Activated naive CD8-positive, alpha-beta T cell treated with anti-CD3 and anti-CD28 coated beads, Interleukin-2, amount 10 ng/mL, durations not matched to agents 7 days and 5 days (primary cell): ENCODE results near the gene SORCS2. TPM values are rescaled to one million over a fixed set of nuclear protein-coding genes. Genes with fewer than 3 reads are reported as not detected.

ENCODE experiments used
- ATAC-seq: fragments of 150-1000 bp; cut with Tn5 transposase; one replicate; pipeline ENCODE4 v1.10.0; 2021; ENCODE audit warnings: low read depth, moderate library complexity
- POLR2A ChIA-PET: fragments of 350-600 bp; sonication (Branson Sonifier 250); formaldehyde crosslinking; loops from one replicate; lab custom pipeline; 2021; ENCODE audit warnings: antibody characterized with exemption; lab: Charles Lee
- DNase-seq: peaks from one replicate; pipeline ENCODE4 v3.0.0; 2021
- H3K27ac Mint-ChIP-seq: one replicate; pipeline ENCODE4 v1.8.0; 2022; ENCODE audit warnings: mild to moderate bottlenecking, mixed read lengths
- H3K27me3 Mint-ChIP-seq: one replicate; pipeline ENCODE4 v1.8.0; 2022; ENCODE audit warnings: mild to moderate bottlenecking, moderate library complexity, mixed read lengths
- H3K36me3 Mint-ChIP-seq: one replicate; pipeline ENCODE4 v1.8.0; 2021; ENCODE audit warnings: mild to moderate bottlenecking, mixed read lengths
- H3K4me1 Mint-ChIP-seq: one replicate; pipeline ENCODE4 v1.8.0; 2021; ENCODE audit warnings: mixed read lengths
- H3K4me3 Mint-ChIP-seq: one replicate; pipeline ENCODE4 v1.8.0; 2022; ENCODE audit warnings: mild to moderate bottlenecking, moderate library complexity, mixed read lengths
- H3K9me3 Mint-ChIP-seq: one replicate; pipeline ENCODE4 v1.8.0; 2021; ENCODE audit warnings: mixed read lengths
- total RNA-seq, 2 experiments: library from RNA; stranded (reverse); gene quantifications; one replicate each; pipeline ENCODE4 v1.2.3, GENCODE V29; 2021

SORCS2 gene
- total RNA-seq, 2 experiments from 2014 or later, result not detected

DNA sequence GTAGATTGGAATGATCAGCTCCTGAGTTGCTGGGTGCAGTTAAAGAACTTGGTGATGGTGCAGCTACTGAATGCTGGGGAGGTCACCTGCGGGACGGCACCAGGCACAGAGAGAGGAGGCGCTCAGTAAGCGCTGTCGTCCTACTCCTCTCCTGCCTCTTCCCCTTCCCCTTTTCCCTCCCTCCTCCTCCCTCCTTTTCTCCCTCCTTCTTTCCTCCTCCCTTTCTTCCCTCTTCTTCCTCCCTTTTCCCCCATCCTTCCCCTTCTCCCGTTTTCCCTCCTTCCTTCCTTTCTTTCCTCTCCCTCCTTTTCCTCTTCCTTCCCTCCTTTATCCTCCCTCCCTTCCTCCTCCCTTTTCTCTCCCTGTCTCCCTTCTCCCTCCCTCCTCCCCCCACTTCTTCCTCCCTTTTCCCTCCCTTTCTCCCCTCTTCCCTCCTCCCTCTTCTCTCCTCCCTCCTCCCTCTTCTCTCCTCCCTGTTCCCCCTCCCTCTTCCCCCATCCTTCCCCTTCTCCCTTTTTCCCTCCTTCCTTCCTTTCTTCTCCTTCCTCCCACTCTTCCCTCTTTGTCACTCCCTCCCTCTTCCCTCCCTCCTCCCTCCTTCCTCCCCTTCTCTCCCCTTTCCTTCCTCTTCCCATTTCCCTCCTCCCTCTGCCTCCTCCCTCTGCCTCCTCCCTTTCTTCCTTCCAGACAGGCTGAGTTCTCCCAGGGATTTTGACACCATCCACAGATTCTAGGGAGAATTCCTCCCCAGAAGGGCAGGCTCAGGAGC, 330.3 kb downstream of the SORCS2 start:
- H3K27ac Mint-ChIP-seq, result no peak overlapping the region
- no peaks in the 10 kb centered on the region for H3K36me3 Mint-ChIP-seq

DNA sequence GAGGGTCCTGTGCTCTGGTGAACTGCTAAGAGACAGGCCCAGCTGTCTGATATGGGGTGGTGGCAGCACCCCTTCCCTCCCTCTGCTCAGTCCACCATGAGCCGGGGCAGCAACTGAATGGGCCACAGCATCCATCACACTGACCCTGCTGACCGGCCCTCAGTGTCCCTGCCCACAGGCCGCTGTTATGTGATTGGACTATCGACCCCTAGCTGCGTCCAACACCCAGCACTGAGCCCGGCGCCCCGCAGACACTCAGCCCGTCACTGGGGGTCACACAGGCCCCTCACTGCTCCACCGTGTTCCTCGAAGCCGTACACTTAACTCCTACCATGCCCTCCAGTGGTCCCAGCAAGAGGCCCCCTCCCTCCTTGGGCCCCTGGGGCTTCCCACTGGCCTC, 331.2 kb downstream of the SORCS2 start:
- Mint-ChIP-seq H3K4me3 (no peak overlapping the region), H3K4me1 (peaks cover 8% of the 10 kb centered on the region), H3K27ac (no peak overlapping the region), H3K36me3 (no peaks in the 10 kb centered on the region), H3K27me3 (peaks cover 30% of the 10 kb centered on the region), H3K9me3 (no peaks in the 10 kb centered on the region)
- ATAC-seq, result no peak
- no peak for DNase-seq
- POLR2A ChIA-PET, result no interaction called here

More for the DNA sequence above, 330.3 kb downstream of the SORCS2 start:
- no peaks in the 10 kb centered on the region for H3K9me3 Mint-ChIP-seq
- POLR2A ChIA-PET, result no interaction called here
- peaks cover 30% of the 10 kb centered on the region for H3K27me3 Mint-ChIP-seq
- ATAC-seq (no peak), DNase-seq (no peak)
- H3K4me1 Mint-ChIP-seq, result peaks cover 8% of the 10 kb centered on the region
- H3K4me3 Mint-ChIP-seq, result no peak overlapping the region

DNA sequence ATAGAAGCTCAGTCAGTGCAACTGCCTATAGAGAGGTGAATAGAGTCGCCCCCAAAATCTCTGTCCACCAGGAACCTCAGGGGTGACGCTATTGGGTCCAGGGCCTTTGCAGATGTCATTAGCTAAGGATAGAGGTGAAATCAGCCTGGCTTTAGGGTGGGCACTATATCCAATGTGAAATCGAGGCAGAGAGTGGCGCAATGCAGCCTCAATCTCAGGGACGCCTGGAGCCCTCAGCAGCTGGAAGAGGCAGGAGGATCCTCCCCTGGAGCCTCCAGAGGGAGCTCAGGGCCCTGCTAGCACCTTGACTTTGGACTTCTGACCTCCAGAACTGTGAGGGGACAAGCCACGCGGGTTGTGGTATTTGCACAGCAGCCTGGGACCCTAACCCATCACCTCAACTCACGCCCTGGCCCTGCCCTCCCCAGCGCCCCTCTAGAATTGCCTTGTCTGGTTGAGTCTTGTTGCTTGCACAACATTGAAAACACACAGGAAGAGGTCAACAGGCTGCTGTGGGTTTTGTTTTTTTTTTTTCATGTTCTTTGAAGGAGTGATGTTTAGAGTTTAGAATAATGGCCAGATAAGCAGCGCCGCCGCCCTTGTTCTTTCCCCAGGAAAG, 331.8 kb downstream of the SORCS2 start:
- no peaks in the 10 kb centered on the region for H3K9me3 Mint-ChIP-seq
- DNase-seq (no peak), ATAC-seq (peak; percentile 46)
- H3K4me3 Mint-ChIP-seq, result peak overlapping the region; percentile 20
- peaks cover 8% of the 10 kb centered on the region for H3K4me1 Mint-ChIP-seq
- peaks cover 30% of the 10 kb centered on the region for H3K27me3 Mint-ChIP-seq
- peak overlapping the region; percentile 42 for H3K27ac Mint-ChIP-seq
- POLR2A ChIA-PET, result no interaction called here
- no peaks in the 10 kb centered on the region for H3K36me3 Mint-ChIP-seq

DNA sequence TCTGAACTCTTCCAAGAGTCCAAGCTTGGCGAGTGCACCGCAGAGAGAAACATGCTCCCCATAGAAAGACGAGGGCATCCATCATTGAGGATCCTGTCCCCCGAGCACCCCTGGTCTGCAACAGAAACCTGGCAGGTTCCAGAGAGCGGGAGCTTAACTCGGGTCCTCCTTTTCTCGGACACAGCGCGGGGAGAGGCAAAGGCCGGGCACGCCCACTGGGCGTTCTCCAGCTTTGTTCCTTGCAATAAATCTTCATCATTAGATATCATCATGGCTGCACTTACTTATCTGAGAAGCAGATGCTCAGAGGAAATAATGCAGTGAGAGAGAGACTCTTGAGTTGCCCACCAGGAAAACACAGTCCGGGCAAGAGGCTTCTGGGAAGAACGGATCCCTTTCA, 332.5 kb downstream of the SORCS2 start:
- POLR2A ChIA-PET, result no interaction called here
- Mint-ChIP-seq H3K36me3 (no peaks in the 10 kb centered on the region), H3K27me3 (peaks cover 30% of the 10 kb centered on the region), H3K4me3 (peak overlapping the region; percentile 20), H3K4me1 (peaks cover 8% of the 10 kb centered on the region), H3K27ac (no peak overlapping the region), H3K9me3 (no peaks in the 10 kb centered on the region)
- no peak for ATAC-seq
- no peak for DNase-seq

DNA sequence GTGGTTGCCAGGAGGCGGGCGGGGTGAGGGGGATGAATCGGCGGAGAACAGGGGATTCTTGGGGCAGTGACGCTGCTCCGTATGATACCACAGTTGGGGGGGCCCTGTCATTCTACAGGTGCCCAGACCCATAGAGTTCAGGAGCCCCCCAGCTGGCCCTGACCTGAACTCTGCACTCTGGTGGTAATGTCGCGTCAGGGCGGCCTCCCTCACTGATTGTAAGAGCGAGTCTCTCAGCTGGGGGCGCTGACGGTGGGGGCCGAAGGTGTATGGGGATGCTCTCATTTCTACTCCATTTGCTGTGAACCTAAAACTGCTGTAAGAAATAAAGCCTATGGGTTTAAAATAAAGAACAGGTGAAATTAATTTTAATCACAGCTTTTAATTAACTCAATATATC, 334.2 kb downstream of the SORCS2 start:
- Mint-ChIP-seq H3K27ac (no peak overlapping the region), H3K4me3 (no peak overlapping the region), H3K9me3 (no peaks in the 10 kb centered on the region), H3K4me1 (peaks cover 8% of the 10 kb centered on the region), H3K36me3 (no peaks in the 10 kb centered on the region), H3K27me3 (peaks cover 27% of the 10 kb centered on the region)
- POLR2A ChIA-PET, result interaction anchor here (0.5 kb wide), 1 partner anchor 207 kb away, joined by 5 read pairs; no protein-coding TSS in a partner anchor
- ATAC-seq (no peak), DNase-seq (no peak)

DNA sequence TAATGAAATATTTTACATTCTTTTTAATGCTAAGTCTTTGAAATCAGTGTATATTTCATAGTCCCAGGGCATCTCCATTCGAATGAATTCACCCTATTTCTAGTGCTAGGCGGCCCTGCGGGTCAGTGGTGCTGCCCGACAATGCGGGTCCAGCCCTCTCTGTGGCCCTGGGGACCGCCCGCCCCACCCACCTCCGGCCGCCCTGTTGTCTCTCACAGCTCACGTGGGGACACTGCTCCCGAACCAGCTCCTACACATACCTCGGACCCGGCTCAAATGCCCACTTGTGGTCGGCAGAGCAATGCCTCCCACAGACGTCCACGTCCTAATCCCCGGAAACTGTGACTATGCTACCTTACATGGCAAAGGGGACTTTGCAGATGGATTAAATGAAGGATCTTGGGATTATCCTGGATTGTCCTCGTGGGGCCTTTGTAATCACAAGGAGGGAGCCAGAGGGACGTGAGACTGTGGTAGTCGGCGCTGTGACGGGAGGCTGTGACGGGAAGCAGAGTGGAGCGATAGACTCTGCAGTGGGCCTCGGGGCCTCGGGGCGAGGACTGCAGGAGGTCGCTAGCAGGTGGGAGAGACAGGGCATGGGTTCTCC, 334.7 kb downstream of the SORCS2 start:
- Mint-ChIP-seq H3K9me3 (no peaks in the 10 kb centered on the region), H3K27me3 (peaks cover 27% of the 10 kb centered on the region), H3K36me3 (no peaks in the 10 kb centered on the region), H3K4me3 (no peak overlapping the region), H3K27ac (no peak overlapping the region), H3K4me1 (peaks cover 8% of the 10 kb centered on the region)
- ATAC-seq (no peak), DNase-seq (no peak)
- POLR2A ChIA-PET, result no interaction called here

DNA sequence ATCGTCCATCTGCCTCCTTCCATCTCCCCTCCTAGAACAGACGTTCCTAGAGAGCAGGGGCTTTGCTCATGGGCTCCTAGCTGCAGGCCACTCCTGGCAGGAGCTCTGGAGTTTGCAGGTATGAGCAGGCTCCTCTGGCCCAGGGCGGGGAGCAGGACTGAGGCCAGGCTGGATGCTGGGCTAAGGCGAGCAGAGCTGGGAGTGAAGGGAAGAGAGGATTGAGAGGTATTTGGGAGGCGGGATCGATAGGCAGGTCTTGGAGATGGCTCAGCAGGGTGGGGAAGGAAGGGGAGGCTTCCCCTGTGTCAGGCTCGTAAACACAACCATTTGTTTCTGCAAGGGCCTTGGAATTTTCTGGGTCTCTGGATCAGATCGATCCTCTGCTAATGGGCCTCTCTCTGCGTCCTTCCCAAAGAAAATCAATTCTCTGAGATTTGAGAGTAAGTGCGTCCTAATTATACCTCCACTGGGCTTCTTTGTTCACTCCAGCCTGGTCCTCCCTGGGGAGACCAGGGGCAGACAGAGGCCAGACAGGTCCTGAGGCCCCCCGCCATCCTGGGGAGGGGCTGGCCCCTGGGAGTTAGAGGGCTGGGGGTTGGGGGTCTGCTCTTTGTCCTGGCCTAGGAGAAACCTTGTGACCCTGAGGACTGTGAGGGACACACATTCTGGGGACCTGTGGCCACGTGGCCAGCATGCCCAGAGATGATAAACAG, 337.2 kb downstream of the SORCS2 start:
- no peaks in the 10 kb centered on the region for H3K9me3 Mint-ChIP-seq
- H3K4me3 Mint-ChIP-seq, result no peak overlapping the region
- no peak overlapping the region for H3K27ac Mint-ChIP-seq
- ATAC-seq, result no peak
- peaks cover 5% of the 10 kb centered on the region for H3K4me1 Mint-ChIP-seq
- POLR2A ChIA-PET, result no interaction called here
- H3K27me3 Mint-ChIP-seq, result peaks cover 10% of the 10 kb centered on the region
- H3K36me3 Mint-ChIP-seq, result no peaks in the 10 kb centered on the region
- no peak for DNase-seq

DNA sequence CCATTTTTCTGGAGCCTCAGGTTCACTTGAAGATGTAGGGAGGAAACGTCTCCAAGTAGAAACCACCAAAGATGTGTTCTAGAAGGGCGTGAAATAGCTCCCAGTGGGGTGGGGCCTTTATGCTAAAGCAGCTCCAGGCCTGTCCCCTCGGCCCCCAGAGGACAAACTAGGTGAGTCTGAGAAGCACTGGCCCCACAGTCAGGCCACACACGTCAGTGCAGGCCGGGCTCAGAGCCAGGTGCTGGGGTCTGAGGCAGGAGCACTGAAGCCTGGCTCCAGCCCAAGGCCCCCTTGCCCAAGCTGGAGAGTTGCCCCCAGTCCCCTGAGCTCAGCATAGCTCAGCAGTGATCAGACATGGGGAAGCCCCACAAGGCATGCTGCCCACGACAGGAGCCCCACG, 337.7 kb downstream of the SORCS2 start:
- H3K27me3 Mint-ChIP-seq, result peaks cover 8% of the 10 kb centered on the region
- H3K4me1 Mint-ChIP-seq, result no peaks in the 10 kb centered on the region
- DNase-seq (no peak), ATAC-seq (no peak)
- H3K4me3 Mint-ChIP-seq, result no peak overlapping the region
- POLR2A ChIA-PET, result interaction anchor here (0.6 kb wide), 1 partner anchor 53 kb away, joined by 3 read pairs; no protein-coding TSS in a partner anchor
- no peak overlapping the region for H3K27ac Mint-ChIP-seq
- no peaks in the 10 kb centered on the region for H3K9me3 Mint-ChIP-seq
- no peaks in the 10 kb centered on the region for H3K36me3 Mint-ChIP-seq

DNA sequence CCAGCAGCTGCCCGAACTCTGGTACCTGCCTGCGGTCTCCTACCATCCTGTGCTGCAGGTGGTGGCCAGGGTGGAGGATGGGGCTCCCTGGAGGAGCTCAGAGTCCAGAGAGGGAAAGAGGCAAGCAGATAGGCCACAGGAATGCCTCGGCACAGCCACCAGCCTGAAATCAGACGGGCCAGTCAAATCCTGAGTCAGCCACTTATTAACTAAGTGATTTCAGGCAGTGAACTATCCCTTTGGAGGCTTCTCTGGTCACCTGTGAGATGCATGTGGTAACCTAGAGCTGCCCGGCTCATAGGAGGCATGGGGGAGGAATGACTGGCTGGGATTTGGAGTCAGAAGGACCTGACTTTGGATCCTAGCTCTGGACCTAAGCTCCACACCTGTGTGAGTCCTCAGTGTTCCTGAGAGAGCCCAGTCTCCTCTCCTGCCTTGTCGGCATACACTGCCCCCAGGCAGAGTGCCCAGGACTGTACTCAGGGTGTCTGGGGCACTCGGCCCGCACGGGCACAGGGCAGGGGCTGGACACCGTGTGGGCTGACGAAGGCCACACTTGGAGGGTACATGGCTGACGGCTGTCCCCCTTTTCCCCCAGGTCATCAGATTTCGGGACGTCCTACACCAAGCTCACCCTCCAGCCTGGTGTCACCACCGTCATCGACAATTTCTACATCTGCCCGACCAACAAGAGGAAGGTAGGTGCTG, 338.7 kb downstream of the SORCS2 start:
- POLR2A ChIA-PET, result no interaction called here
- no peaks in the 10 kb centered on the region for H3K36me3 Mint-ChIP-seq
- H3K4me3 Mint-ChIP-seq, result no peak overlapping the region
- DNase-seq, result no peak
- peaks cover under 1% of the 10 kb centered on the region for H3K27me3 Mint-ChIP-seq
- no peaks in the 10 kb centered on the region for H3K4me1 Mint-ChIP-seq
- ATAC-seq, result no peak
- H3K9me3 Mint-ChIP-seq, result no peaks in the 10 kb centered on the region
- no peak overlapping the region for H3K27ac Mint-ChIP-seq

DNA sequence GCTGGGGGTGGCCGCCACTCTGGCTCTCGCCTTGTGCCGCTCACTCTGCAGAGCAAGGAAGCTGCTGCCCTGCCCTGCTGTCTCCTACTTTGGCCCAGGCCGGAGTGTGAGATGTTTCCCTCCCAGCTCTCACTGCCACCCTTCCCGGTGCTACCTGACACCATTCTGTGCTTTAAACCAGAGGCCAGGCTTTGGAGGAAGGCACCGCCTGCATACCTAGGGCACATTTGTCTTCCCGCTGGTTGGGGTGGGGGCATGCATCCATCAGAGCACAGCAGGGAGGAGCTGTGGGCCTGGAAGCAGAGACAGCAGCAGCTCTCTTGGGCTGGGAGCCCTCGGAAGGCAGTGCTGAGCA, 339.3 kb downstream of the SORCS2 start:
- H3K9me3 Mint-ChIP-seq, result no peaks in the 10 kb centered on the region
- POLR2A ChIA-PET, result no interaction called here
- H3K4me1 Mint-ChIP-seq, result no peaks in the 10 kb centered on the region
- no peaks in the 10 kb centered on the region for H3K27me3 Mint-ChIP-seq
- no peak for ATAC-seq
- no peak overlapping the region for H3K4me3 Mint-ChIP-seq
- H3K27ac Mint-ChIP-seq, result no peak overlapping the region
- H3K36me3 Mint-ChIP-seq, result no peaks in the 10 kb centered on the region
- no peak for DNase-seq

DNA sequence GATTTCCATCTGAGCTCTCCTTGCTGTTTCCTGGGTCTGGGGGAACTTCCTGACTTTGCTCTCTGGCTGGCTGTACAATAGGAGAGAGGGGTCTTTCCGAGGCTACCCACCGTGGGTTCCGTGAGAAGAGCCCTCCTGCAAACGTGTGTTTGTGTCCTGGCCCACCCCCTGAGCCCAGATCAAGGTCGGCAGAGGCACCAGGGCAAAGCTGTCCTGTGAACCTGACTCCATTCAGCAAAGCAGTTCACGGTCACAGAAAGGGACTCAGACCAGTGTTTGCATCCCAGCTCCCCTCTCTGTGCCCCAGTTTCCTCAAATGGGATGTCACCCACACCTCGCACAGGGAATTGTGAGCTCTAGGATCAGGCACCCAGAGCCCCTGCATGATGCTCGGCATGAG, 339.7 kb downstream of the SORCS2 start:
- Mint-ChIP-seq H3K27me3 (no peaks in the 10 kb centered on the region), H3K9me3 (no peaks in the 10 kb centered on the region), H3K4me3 (no peak overlapping the region), H3K27ac (no peak overlapping the region), H3K4me1 (no peaks in the 10 kb centered on the region), H3K36me3 (no peaks in the 10 kb centered on the region)
- POLR2A ChIA-PET, result no interaction called here
- DNase-seq (no peak), ATAC-seq (no peak)

DNA sequence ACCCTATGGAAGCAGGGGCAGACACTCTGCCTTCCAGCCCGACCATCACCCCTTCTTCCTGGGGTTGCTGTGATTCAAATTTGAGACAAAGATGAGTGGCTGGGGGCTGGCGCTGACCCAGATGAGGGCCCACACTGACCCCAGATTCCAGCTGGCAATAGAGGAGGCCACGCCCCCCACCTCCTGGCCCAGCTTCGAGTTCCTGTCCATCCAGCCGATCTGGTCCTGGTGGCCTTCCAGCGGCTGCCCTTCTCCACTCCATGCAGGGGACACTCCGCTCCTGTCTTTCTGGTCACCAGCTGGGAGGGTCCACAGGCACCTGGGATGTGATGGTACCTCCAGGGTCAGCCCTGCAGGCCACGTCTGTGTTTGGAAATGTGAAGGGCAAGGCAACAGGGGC, 340.9 kb downstream of the SORCS2 start:
- POLR2A ChIA-PET, result no interaction called here

DNA sequence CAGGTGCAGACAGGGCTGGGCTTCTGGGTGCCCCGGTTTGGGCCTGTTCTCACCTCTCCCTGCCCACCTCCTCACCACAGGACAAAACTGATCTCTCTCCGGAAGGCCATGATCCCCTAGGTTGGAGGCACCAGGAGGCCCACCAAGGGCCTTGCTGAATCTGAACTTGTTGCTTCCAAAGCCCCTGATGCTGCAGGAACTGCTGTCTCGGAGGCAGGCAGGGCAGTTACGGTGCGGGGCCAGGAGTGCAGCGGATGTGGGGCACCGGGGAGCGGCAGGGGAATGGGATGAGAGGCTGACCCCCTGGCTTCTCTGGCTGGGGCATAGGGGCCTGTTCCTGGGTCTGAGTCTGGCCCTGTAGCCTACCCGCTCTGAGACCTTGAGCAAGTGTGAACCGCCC, 342.8 kb downstream of the SORCS2 start:
- H3K4me3 Mint-ChIP-seq, result no peak overlapping the region
- H3K9me3 Mint-ChIP-seq, result peaks cover under 1% of the 10 kb centered on the region
- POLR2A ChIA-PET, result no interaction called here
- H3K27me3 Mint-ChIP-seq, result no peaks in the 10 kb centered on the region
- DNase-seq (no peak), ATAC-seq (no peak)
- no peaks in the 10 kb centered on the region for H3K36me3 Mint-ChIP-seq
- H3K4me1 Mint-ChIP-seq, result no peaks in the 10 kb centered on the region
- no peak overlapping the region for H3K27ac Mint-ChIP-seq

More for the DNA sequence above, 340.9 kb downstream of the SORCS2 start:
- Mint-ChIP-seq H3K4me3 (no peak overlapping the region), H3K36me3 (no peaks in the 10 kb centered on the region), H3K9me3 (no peaks in the 10 kb centered on the region), H3K27me3 (no peaks in the 10 kb centered on the region), H3K4me1 (no peaks in the 10 kb centered on the region), H3K27ac (no peak overlapping the region)
- DNase-seq (no peak), ATAC-seq (no peak)
